Cardiac fibroblast (primary cell): ENCODE results near the gene TMOD3.
"Not testable (repeated sequence)": the region's sequence is repeated elsewhere in the genome, so short reads cannot be mapped to it uniquely, and the experiment has no call there.

ENCODE experiments used
- DNase-seq, 2 donors: peaks; one replicate each; pipeline versions ENCODE4 v3.0.0 to v3.0.0-alpha.2; 2010; ENCODE audit warnings: low read depth in 2 of 2
- H3K4me3 ChIP-seq, 2 donors: replicated peaks in 1 of 2; 1 replicate in 1 of 2; 2 replicates in 1 of 2; pipeline ENCODE4 v1.5.1; 2011; ENCODE audit warnings: low read depth in 2 of 2, low read length in 2 of 2, mild to moderate bottlenecking in 2 of 2, moderate library complexity in 1 of 2
- TF ChIP-seq, protein P1 (sequence below): IDR thresholded peaks from one replicate; pipeline ENCODE4 v1.5.1; 2011; ENCODE audit warnings: low read depth, mild to moderate bottlenecking, low read length, inconsistent platforms

Gene TMOD3

DNA sequence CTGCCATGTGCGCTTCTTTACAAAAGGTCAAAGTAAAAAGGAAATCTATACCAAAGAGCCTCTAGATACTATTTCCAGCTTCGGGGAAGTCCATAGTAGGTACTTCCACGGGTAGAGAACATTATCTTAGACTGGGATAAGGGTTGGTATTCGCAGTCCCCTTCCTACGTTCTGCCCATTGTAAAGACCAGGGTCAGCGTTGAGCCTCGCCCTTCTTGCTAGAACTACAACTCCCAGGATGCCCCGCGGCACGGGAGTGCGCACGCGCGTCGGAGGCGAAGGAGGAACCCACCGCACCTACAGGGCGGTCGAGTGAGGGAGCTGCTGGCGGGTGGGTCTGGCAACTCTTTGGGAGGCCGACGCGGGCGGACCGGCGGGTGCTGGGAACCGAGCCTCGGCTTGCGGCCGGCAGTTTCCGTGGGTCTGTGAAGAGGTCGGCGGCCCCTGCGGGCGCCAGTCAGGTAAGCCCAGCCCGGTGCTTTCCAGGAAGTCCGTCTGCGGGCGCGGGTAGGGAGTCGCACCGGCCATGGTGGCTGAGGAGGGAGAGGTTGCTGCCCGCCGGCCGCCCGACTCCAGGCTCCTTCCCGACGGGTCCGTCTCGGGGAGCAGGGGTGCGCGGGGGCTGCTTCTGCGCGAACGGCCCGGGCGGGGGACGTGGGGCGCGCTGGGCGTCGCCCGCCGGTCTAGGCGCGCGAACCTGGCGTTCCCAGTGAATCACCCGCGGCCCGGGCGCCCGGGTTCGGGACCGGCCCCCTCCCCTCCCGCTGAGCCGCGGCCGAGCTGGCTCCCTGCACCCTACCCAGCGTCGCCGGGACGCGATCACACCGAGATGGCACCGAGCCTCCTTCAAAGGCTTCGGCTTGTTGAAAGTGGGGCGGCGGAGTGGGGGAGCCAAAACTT, at the start of gene TMOD3:
TMOD3 (plus strand) TSS at position 278 of the 900 bp plus-strand sequence. CDS start 33,232 bp downstream, outside the sequence.
- peak; percentile 93 to 94 for DNase-seq
- TF ChIP-seq, protein P1, sequence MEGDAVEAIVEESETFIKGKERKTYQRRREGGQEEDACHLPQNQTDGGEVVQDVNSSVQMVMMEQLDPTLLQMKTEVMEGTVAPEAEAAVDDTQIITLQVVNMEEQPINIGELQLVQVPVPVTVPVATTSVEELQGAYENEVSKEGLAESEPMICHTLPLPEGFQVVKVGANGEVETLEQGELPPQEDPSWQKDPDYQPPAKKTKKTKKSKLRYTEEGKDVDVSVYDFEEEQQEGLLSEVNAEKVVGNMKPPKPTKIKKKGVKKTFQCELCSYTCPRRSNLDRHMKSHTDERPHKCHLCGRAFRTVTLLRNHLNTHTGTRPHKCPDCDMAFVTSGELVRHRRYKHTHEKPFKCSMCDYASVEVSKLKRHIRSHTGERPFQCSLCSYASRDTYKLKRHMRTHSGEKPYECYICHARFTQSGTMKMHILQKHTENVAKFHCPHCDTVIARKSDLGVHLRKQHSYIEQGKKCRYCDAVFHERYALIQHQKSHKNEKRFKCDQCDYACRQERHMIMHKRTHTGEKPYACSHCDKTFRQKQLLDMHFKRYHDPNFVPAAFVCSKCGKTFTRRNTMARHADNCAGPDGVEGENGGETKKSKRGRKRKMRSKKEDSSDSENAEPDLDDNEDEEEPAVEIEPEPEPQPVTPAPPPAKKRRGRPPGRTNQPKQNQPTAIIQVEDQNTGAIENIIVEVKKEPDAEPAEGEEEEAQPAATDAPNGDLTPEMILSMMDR = no peak
- peak within 1 kb of the TSS; percentile 81 to 93 for H3K4me3 ChIP-seq

DNA sequence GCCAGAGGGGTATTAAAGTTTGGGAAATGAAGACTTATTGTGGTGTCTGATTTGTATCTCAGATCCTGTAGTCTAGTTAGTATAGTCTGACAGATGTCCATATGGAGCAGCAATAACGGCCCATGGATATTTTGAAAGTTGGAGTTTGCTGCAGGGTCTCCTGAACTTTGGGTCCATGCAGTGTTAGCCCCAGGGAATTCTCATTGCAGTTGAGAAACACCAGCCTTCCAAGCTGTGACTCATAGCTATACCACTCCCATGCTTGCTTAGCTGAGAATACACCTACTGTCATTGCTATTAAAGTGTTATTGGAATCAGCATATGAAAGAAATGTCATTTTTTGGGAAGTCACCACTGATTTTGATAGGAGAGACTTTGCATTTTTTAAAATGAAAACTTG, 48.8 kb upstream of the TMOD3 start:
- TF ChIP-seq, protein P1 = no peak
- H3K4me3 ChIP-seq = no peak overlapping the region
- peak; percentile 28 to 36 for DNase-seq

DNA sequence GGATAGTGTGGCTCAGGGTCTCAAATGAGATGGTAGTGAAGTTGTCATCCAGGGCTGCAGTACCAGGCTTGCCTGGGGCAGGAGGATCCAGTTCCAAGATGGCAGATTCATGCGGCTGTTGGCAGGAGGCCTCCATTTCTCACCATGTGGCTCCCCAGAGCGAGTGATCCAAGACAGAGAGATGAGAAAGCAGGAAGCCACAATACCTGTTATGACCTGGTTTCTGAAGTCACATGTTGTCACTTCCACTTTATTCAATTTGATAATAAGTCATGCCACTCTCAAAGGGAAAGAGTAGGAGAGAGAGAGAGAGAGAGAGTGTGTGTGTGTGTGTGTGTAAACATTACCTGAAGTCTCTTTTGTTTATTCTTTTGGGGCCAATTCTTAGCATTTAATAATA, 47.9 kb upstream of the TMOD3 start:
- DNase-seq = no peak

DNA sequence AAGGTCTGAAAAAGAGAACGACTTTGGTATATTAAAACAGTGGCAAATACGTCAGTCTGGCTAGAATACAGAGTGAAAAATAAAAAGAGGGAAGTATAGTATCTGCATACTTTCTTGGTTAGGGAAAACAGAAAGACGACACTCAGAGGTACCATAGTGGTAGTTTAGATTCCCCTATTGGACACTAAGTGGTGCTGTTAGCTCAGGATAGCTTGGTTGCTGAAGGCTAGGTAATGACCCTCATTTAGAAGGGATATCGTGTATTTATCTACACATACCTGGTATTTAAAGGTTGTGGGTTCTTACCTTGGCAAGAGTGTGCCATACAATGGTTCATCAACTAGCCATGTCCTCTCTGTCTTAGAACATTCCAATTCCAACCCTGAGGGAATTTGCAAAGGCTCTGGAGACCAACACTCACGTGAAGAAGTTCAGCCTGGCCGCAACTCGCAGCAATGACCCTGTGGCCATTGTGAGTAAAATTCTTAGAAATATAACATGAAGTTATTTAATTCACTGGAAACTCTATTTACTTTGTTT, 47.0 kb upstream of the TMOD3 start:
- peak; percentile 24 to 42 for DNase-seq
- TF ChIP-seq, protein P1 = peak; percentile 40
- H3K4me3 ChIP-seq = no peak overlapping the region

More for the DNA sequence above, 47.9 kb upstream of the TMOD3 start:
- TF ChIP-seq, protein P1 = no peak
- H3K4me3 ChIP-seq = no peak overlapping the region

DNA sequence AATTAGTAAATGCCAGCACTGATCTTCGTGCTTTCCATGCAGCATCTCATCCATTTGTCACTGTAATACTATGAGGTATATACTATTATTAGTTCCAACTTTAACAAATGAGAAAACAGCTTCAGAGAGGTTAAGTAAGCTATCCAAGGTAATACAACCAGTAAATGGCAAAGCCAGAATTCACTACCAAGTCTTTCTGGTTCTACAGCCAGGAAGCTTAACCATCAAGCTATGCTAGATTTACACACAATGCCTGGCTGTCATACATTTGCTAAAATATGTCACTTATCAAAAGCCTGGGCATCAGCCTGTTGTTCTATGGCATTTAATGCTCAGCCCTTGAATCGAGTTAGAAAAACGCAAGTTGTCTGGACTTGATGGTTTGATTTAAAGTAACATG, 45.5 kb upstream of the TMOD3 start:
- TF ChIP-seq, protein P1 = no peak
- no peak for DNase-seq
- no peak overlapping the region for H3K4me3 ChIP-seq

DNA sequence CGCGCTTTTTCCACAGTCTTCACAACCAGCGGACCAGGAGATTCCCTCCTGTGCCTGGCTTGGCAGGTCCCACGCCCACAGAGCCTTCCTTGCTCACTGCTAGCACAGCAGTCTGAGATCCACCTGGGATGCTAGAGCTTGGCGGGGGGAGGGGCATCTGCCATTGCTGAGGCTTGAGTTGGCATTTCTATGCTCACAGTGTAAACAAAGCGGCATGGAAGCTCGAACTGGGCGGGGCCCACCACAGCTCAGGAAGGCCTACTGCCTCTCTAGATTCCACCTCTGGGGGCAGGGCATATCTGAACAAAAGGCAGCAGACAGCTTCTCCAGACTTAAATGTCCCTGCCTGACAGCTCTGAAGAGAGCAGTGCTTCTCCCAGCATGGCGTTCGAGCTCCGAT, 42.3 kb upstream of the TMOD3 start:
- H3K4me3 ChIP-seq, DNase-seq: not testable (repeated sequence)

DNA sequence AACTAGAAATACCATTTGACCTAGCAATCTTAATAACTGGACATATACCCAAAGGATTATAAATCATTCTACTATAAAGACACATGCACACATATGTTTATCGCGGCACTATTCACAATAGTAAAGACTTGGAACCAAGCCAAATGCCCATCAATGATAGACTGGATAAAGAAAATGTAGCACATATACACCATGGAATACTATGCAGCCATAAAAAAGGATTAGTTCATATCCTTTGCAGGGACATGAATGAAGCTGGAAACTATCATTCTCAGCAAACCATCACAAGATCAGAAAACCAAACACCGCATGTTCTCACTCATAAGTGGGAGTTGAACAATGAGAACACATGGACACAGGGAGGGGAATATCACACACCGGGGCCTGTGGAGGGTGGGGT, 37.0 kb upstream of the TMOD3 start:
- not testable (repeated sequence) for H3K4me3 ChIP-seq, DNase-seq
